GM19035 (cell line): Measurements from ENCODE around the gene C14orf93.
"Not testable (repeated sequence)": the region's sequence is repeated elsewhere in the genome, so short reads cannot be mapped to it uniquely, and the experiment has no call there.

Experiments used
- ATAC-seq: cut with Tn5 transposase; IDR thresholded peaks from one replicate; pipeline ENCODE4 v1.9.1; 2021; ENCODE audit not compliant: unreplicated experiment

The C14orf93 gene

DNA sequence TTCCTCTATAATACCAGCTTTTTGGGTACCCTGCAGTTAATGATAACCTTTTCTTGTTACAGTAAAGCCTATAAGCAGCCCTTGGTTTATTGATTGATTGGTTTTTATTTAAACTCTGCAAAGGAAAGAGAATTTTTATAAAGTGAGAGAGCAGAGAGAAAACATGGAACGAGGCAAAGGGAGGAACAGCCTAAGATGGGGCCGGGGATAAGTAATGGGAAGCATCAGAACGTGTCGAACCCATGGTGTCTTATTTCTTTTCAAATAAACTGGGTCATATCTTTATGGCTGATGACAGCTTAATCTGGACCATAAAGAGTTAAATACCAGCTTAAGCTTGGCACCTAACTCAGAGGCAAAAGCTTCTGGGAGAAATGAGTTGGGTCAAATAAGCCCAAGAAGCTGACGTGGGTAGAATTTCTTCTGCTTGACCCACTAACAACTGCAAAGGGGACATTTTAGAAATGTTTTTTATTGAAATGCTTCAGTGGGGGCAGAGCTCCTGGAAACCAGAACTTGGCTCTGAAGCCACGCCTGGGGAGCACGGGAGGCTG, 12.0 kb upstream of the C14orf93 start:
- ATAC-seq, result no peak

DNA sequence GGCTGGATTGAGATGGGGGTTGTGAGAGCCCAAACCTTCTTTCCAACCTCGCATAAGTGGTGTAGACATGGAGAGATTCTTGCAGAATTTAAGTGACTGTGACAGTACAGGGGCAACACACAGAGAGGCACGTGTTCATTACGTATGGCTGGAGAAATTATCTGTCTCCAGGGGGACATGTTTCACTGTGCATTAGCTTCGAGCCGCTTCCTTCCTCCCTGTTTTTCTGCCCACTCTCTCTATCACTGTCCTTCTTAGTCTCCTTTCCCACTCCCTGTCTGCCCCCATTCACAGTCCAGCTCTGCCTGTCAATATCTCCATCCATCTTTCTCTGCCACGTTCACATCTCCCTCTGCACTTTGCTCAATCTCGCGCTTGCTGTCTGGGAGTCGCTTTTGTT, 11.5 kb upstream of the C14orf93 start:
- ATAC-seq, result no peak

GRCh38 chr14:23020143-23021128, 10.5 kb upstream of the C14orf93 start:
- no peak for ATAC-seq

GRCh38 chr14:23018107-23018506, 8.2 kb upstream of the C14orf93 start:
- ATAC-seq, result no peak

DNA sequence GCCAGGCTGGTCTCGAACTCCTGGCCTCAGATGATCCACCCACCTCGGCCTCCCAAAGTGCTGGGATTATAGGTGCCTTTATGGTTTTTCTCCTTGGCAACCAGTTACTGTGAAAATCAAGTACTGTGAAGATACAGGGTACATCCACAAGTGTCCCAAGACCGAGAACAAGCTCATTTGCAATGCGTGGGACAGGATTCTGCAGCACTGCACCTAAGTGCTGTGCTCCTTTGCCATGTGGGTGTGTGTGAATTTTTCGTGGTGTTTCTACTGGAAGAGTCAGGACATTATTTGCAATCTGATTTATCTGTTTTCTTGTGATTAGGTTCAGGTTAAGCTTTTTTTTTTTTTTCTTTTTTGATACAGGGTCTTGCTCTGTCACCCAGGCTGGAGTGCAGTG, 7.1 kb upstream of the C14orf93 start:
- ATAC-seq, result no peak

DNA sequence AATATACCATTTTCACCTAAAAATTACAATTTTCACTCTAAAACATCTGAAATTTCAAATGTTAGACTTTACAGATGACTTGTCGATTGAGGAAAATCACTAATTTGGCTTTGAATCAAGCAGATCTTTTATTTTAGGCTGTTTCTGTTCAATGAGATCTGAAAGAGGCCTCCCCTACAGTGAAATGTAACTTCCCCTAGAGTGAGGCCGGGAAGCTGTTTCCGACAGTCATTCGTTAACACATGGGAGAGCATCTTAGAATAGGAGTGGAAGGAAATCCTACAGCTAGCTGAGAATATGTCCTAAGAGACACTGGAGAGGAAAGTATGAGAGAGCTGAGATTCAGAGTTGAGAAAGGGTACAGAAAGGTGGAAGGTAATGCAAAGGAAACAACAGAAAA, 5.7 kb upstream of the C14orf93 start:
- ATAC-seq, result no peak

- ATAC-seq, result not testable (repeated sequence)
Observed at GRCh38 chr14:23013749-23014054, 3.8 kb upstream of the C14orf93 start.

DNA sequence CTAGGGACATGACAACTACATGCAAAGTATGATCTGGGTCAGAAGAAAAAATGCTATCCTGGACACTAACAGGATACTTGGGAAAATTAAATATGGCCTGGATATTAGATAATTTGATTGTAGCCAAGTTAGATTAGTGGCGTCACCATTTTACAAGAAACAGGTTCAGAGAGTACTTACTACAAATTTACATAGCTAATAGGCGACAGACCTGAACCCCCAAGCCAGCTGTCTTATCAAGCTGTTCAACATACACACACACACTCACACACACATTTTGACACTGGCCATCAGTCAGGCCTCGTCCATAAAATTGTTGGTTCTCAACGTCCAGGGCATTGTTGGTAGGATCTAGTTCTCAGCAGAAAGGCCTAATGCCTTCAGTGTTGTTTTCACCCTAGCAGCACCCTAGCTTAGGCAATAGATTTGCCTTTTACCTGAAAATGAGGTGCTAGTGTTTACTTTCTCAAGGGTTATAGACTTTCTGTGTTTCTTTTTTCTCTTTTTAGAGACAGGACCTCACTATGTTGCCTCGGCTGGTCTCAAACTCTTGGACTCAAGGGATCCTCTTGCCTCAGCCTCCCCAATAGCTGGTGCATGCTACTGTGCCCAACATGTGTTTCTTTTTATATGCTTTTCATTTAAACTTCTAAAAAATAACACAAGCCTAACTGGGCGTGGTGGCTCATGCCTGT, 3.3 kb upstream of the C14orf93 start:
- ATAC-seq, result no peak

DNA sequence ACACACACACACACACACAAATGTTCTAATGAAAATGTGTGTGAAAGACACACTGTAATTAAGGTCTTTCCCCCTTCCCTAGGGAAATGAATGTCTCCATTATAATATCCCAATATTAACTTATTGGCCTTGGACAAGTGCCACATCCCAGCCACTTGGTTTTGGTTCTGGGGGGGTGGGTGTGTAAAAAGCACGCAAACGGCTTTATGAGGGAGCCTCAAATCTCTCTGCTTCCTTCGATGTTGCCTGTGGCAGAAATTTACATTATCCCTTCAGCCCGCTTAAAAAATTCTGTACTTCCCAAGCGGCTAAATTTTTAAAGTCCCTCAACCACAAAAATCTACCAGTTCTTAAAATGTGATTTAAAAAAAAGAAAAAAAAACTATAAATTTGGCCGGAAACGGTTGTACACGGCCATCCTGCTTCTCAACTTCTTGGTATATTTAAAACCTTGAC, 432 bp downstream of the C14orf93 start:
- no peak for ATAC-seq

DNA sequence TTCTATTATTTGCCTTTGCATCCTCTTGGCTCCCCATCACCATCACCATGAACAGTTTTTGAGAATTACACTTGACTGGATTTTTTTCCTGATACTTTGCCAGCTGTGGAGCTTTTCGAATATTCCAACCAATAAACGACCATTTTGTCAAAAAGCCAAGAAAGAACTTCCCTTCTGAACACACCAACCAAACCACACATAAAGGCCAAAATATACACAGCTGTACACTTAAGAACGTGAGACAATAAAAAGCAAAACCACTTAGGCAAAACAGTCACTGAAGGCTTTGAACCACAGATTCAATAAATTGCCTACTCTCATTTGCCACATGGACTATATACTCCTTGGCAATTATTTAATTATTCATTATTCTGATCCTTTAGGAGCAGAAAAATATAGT, 1.1 kb downstream of the C14orf93 start:
- no peak for ATAC-seq

DNA sequence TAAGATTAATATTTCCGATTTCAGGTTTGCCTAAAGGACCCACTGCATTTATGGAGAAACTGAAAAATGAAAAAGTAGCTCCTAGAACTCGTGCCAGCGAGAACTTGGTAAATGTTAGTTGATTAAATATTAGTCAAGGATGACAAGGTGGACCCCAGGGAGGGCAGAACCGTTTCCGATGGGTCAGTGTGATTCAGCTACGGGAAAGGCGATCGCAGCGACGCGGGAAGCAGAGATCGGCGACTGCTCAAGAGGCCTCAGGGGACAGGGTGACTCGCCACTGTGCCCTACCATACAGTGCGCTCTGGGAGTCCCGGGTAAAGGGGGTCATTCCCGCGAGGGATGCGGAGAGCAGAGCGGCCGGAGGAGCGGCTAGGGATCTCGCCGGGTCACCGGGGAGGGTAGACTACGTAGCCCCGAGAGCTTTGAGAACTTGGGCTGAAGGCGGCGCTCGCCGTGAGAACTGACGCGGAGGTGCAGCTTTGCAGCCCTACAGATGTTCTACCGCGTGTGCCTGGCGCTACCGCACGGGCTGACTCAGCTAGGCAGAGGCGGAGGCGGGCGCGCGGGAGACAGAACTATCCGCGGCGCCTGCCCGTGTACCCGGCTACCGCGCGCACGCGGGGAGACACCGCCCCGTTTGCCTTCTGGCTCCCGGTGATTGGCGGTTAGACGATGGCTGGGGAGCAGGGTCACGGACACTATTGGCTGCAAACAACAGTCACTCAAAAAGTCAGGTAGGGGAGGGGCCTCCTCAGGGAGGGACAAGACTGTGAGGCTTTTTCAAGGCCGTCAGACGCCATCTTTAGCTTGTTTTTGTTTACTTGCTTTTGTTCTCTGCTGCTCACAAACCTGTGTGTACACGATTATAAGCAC, 3.2 kb downstream of the C14orf93 start:
- ATAC-seq, result peak; percentile 91

GRCh38 chr14:23006188-23006534, 3.8 kb downstream of the C14orf93 start:
- ATAC-seq, result no peak

GRCh38 chr14:23005451-23006187, 4.3 kb downstream of the C14orf93 start:
- ATAC-seq, result no peak

GRCh38 chr14:23004274-23004673, 5.7 kb downstream of the C14orf93 start:
- ATAC-seq, result not testable (repeated sequence)

DNA sequence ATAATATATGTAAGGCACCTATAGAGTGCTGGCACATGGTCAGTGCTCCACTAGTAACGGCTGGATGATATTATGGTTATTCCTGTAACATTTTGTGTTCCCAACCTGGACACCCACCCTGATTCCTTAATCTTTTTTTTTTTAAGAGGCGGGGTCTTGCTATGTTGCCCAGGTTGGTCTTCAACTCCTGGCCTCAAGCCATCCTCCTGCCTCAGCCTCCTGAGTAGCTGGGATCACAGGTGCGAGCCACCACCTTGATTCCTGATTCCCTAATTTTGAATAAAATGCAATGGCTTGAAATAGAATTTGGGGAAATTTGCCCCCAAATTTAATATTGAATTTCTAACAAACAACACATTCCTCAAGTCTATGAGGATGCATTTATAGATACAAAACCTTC, 7.4 kb downstream of the C14orf93 start:
- ATAC-seq, result no peak

DNA sequence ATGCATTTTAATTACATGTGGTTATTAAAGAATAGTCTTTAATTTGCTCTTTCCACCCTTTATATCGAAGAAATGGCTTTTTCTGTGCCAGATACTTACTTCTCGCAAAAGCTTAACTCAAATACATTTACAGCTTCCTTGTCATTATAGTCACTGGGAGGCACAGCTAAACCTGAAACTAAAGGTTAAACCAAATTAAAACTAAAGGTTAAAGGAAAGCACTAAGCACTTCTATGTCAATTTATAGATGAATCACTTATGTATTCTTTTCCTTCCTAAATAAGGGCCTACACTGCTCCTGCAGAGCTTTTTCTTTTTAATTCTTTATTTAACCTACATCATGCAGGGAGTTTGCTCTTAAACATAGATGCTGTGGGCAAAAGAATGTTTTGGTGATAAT, 9.1 kb downstream of the C14orf93 start:
- no peak for ATAC-seq

DNA sequence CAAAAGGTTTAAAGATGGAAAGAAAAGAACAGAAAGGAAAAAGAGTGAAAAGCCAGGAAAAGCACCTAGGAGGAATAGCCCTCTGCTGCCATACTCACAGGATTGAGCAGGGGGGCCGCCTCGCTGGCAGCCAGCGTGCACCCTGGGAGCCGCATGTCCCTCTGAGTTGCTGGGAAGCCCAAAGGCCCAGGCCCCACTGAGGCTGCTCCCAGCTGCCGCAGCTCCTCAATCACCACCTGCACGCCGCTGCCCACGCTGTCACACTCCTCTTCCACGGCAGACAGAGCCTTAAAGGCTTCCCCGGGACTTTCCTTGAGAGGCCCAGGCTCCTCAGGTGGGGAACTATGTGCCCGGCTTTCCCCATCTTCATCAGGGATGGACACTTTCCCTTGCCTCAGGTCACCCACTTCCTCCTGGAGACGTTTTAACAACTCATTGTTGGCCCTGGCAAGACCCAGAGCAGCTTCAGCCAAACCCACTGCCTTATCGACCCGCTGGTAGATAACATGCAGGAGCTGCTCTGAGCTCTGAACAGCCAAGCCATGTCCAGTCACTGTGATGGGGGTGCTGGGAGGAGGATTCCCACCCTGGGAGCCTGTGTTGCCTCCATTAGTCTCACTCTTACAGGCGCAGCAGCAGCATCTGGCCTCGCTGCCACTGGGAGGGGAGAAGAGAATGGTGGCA, 11.5 kb downstream of the C14orf93 start:
- no peak for ATAC-seq

DNA sequence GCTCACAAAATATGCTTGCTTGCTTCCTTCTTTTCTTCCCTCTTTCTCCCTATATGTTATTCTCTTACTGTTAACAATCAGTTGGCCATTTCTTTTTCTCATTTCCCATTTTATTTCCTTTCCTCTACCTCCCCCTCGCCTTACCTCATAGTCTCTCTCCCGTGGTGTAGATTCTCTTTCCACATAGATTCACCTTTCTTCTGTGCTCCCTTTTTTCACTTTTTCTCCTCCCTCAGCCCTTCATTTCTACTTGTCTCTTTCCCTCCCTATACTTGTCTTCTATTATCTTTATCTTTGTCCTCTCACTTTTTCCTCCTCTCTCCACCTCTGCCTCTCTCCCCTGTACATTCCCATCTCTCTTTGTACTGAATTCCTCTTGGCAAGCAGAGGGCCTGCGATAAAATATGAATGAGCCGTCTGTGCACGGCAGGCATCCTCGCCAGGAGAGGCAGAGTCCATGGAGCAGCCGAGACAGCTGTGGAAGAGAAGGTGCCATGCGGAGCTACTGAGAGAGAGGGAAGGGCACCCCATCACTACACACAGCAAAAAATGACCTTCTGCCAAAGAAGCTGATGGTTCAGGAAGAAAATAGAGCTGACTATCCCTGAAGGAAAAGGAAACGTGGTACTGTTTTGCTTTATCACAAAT, 12.1 kb downstream of the C14orf93 start:
- no peak for ATAC-seq
